ENCODE measurements around the gene KCNK1. TPM values are rescaled to one million over a fixed set of nuclear protein-coding genes. Genes with fewer than 3 reads are reported as not detected.

KCNK1 gene
- total RNA-seq, 1 experiment from 2014 or later = 0.13 TPM

DNA sequence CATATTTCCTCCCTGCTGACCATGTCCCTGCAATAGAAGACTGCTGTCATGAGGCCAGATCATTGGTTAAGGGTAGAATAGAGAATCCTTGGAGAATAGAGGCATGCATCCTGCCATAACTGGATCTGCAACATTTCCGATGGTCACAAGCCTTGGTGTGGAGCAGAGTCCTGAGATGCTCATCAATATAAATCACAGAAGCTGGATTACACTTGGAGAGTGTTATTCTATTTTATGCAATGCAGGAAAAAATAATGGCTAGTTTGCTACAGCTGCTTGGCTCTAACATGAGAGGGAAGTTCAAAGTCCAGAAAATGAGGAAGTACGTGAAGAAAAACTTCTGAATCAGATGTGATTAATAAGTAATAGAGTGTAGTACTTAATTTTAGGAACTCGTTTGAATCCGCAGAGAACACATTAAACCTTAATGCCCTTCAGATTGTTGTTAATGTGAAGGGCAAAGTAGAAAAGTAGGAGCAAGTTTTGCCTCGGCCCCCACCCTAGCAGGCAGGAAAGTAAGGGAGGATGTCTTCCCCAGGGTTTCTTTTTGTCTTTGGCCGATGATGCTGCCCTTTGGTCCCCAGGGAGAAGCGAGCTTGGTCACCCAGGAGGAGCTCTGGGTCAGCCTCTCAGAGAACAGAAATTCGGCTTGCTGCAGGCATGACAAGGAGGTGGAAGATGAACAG lies 59.5 kb downstream of the KCNK1 start:
- Histone ChIP-seq H3K4me3 (ENCODE audit: low read depth in 2 of 2, low read length in 2 of 2) (no peak overlapping the region), H3K4me1 (ENCODE audit: control insufficient read depth, insufficient read depth, low read length) (no peaks in the 10 kb centered on the region), H3K27ac (ENCODE audit: low read length) (no peak overlapping the region), H3K27me3 (ENCODE audit: control insufficient read depth, insufficient read depth, low read length) (peaks cover 4% of the 10 kb centered on the region), H3K36me3 (ENCODE audit: control insufficient read depth, insufficient read depth, low read length) (no peaks in the 10 kb centered on the region), H3K9me3 (ENCODE audit: control insufficient read depth, insufficient read depth, low read depth, low read length) (no peaks in the 10 kb centered on the region)
- TF ChIP-seq POLR2AphosphoS5 (IDR thresholded peaks at IDR 0.05; ENCODE audit: low read depth, low read length) (no peak), TCF7L2 (IDR thresholded peaks at IDR 0.05; ENCODE audit: low read depth, low read length) (no peak)
- TF ChIP-seq, protein P1, sequence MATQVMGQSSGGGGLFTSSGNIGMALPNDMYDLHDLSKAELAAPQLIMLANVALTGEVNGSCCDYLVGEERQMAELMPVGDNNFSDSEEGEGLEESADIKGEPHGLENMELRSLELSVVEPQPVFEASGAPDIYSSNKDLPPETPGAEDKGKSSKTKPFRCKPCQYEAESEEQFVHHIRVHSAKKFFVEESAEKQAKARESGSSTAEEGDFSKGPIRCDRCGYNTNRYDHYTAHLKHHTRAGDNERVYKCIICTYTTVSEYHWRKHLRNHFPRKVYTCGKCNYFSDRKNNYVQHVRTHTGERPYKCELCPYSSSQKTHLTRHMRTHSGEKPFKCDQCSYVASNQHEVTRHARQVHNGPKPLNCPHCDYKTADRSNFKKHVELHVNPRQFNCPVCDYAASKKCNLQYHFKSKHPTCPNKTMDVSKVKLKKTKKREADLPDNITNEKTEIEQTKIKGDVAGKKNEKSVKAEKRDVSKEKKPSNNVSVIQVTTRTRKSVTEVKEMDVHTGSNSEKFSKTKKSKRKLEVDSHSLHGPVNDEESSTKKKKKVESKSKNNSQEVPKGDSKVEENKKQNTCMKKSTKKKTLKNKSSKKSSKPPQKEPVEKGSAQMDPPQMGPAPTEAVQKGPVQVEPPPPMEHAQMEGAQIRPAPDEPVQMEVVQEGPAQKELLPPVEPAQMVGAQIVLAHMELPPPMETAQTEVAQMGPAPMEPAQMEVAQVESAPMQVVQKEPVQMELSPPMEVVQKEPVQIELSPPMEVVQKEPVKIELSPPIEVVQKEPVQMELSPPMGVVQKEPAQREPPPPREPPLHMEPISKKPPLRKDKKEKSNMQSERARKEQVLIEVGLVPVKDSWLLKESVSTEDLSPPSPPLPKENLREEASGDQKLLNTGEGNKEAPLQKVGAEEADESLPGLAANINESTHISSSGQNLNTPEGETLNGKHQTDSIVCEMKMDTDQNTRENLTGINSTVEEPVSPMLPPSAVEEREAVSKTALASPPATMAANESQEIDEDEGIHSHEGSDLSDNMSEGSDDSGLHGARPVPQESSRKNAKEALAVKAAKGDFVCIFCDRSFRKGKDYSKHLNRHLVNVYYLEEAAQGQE (IDR thresholded peaks at IDR 0.05; ENCODE audit: insufficient read depth in 1 of 2, low read depth in 2 of 2, low read length in 1 of 2) = no peak
- ATAC-seq (no peak), DNase-seq (ENCODE audit: low read depth, low spot score) (no peak)
- intact Hi-C loops (cut with micrococcal nuclease; ENCODE audit: unreplicated experiment) (no loop called here), in situ Hi-C loops (cut with HindIII; ENCODE audit: low pct_unique_long_range_greater_than_20kb, low sequenced_read_pairs) (no loop called here)
- no TSS peak for BruUV-seq (replicated peaks)
- ChIA-PET POLR2A (no interaction called here), CTCF (no interaction called here)

DNA sequence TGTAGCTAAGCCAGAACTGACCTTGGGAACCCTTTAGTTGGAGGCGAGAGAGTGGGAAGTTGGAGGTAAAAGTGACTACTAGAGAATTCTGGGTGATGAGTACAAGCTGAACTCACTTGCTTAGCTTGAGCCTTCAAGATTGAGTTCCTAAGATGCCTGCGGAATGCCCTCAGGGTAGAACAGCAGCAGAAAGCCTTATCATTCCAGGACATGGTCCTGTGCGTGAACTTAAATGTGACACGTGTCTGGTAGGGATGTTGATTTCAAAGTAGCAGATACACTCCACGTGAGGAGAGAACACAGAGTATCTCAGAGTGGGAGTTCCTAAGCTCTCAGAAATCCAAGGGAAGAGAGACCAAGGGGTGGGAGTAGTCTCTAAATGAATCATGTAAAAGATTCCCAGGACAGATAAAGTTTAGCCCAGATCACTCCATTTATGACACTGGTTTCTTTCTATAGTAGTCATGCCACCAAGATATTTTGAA lies 60.1 kb downstream of the KCNK1 start:
- H3K4me3 ChIP-seq (ENCODE audit: low read depth in 2 of 2, low read length in 2 of 2) = no peak overlapping the region
- in situ Hi-C loops (cut with HindIII; ENCODE audit: low pct_unique_long_range_greater_than_20kb, low sequenced_read_pairs) (no loop called here), intact Hi-C loops (cut with micrococcal nuclease; ENCODE audit: unreplicated experiment) (no loop called here)
- POLR2A ChIA-PET = no interaction called here
- no peak for ATAC-seq
- CTCF ChIA-PET = no interaction called here
- no peak overlapping the region for H3K27ac ChIP-seq (ENCODE audit: low read length)
- no peaks in the 10 kb centered on the region for H3K36me3 ChIP-seq (ENCODE audit: control insufficient read depth, insufficient read depth, low read length)
- H3K4me1 ChIP-seq (ENCODE audit: control insufficient read depth, insufficient read depth, low read length) = no peaks in the 10 kb centered on the region
- TF ChIP-seq, protein P2, sequence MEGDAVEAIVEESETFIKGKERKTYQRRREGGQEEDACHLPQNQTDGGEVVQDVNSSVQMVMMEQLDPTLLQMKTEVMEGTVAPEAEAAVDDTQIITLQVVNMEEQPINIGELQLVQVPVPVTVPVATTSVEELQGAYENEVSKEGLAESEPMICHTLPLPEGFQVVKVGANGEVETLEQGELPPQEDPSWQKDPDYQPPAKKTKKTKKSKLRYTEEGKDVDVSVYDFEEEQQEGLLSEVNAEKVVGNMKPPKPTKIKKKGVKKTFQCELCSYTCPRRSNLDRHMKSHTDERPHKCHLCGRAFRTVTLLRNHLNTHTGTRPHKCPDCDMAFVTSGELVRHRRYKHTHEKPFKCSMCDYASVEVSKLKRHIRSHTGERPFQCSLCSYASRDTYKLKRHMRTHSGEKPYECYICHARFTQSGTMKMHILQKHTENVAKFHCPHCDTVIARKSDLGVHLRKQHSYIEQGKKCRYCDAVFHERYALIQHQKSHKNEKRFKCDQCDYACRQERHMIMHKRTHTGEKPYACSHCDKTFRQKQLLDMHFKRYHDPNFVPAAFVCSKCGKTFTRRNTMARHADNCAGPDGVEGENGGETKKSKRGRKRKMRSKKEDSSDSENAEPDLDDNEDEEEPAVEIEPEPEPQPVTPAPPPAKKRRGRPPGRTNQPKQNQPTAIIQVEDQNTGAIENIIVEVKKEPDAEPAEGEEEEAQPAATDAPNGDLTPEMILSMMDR (IDR thresholded peaks at IDR 0.05) = no peak
- TF ChIP-seq, protein P1 (IDR thresholded peaks at IDR 0.05; ENCODE audit: insufficient read depth in 1 of 2, low read depth in 2 of 2, low read length in 1 of 2) = no peak
- TF ChIP-seq POLR2AphosphoS5 (IDR thresholded peaks at IDR 0.05; ENCODE audit: low read depth, low read length) (no peak), TCF7L2 (IDR thresholded peaks at IDR 0.05; ENCODE audit: low read depth, low read length) (no peak), SIN3A (IDR thresholded peaks at IDR 0.05; ENCODE audit: borderline replicate concordance, insufficient read depth, low read depth, low read length) (no peak)
- no peak for DNase-seq (ENCODE audit: low read depth, low spot score)
- peaks cover 4% of the 10 kb centered on the region for H3K27me3 ChIP-seq (ENCODE audit: control insufficient read depth, insufficient read depth, low read length)
- no peaks in the 10 kb centered on the region for H3K9me3 ChIP-seq (ENCODE audit: control insufficient read depth, insufficient read depth, low read depth, low read length)
- no TSS peak for BruUV-seq (replicated peaks)

Measured in Panc1 (cell line).